Subcutaneous adipose tissue (tissue), 4 donors: ENCODE data around the gene EMX1. TPM values are rescaled to one million over a fixed set of nuclear protein-coding genes. Genes with fewer than 3 reads are reported as not detected.

ENCODE experiments used
- CTCF ChIP-seq: fragments of 450-650 bp; IDR thresholded peaks from one replicate; pipeline ENCODE4 v1.5.1; 2016; ENCODE audit warnings: low read depth, mild to moderate bottlenecking, control low read depth, antibody characterized with exemption, moderate library complexity
- total RNA-seq, 4 donors: library from RNA; depleted of rRNA; stranded (reverse); fragments of >200 nt; gene quantifications; one replicate each; pipeline ENCODE4 v1.1.0, GENCODE V29; 2016

EMX1 gene
- total RNA-seq, 4 donors from 2014 or later, result not detected

- no peak for TF ChIP-seq CTCF
Observed at GRCh38 chr2:72958542-72959385, 41.4 kb downstream of the EMX1 start.

GRCh38 chr2:72959554-72959953, 42.2 kb downstream of the EMX1 start:
- TF ChIP-seq CTCF, result no peak

GRCh38 chr2:72959995-72960981, 43.0 kb downstream of the EMX1 start:
- no peak for TF ChIP-seq CTCF

GRCh38 chr2:72961036-72961720, 43.9 kb downstream of the EMX1 start:
- TF ChIP-seq CTCF, result no peak

GRCh38 chr2:72961853-72962468, 44.6 kb downstream of the EMX1 start:
- TF ChIP-seq CTCF, result no peak

- TF ChIP-seq CTCF, result no peak
Observed at GRCh38 chr2:72962911-72963310, 45.6 kb downstream of the EMX1 start.
